IPS DF 6.9 (cell line): Measurements from ENCODE around the gene PLD4.
"Not testable (repeated sequence)": the region's sequence is repeated elsewhere in the genome, so short reads cannot be mapped to it uniquely, and the experiment has no call there.

Experiments
- DNase-seq: peaks from one replicate; pipeline ENCODE4 v3.0.0-alpha.2; 2013; ENCODE audit warnings: low read depth, low spot score
- H3K27ac ChIP-seq: one replicate; pipeline ENCODE4 v1.5.1; 2013; ENCODE audit warnings: low read length, control low read depth
- H3K27me3 ChIP-seq: 2 replicates; pipeline ENCODE4 v1.6.1; 2013; ENCODE audit warnings: mild to moderate bottlenecking, low read length; ENCODE audit not compliant: control insufficient read depth, insufficient read depth
- H3K36me3 ChIP-seq: 2 replicates; pipeline ENCODE4 v1.6.1; 2013; ENCODE audit warnings: low read length; ENCODE audit not compliant: control insufficient read depth, insufficient read depth
- H3K4me1 ChIP-seq: 2 replicates; pipeline ENCODE4 v1.6.1; 2013; ENCODE audit warnings: low read length; ENCODE audit not compliant: control insufficient read depth, insufficient read depth
- H3K4me3 ChIP-seq: 2 replicates; pipeline ENCODE4 v1.5.1; 2013; ENCODE audit warnings: mild to moderate bottlenecking, low read length
- H3K9me3 ChIP-seq: 2 replicates; pipeline ENCODE4 v1.6.1; 2013; ENCODE audit warnings: low read length, inconsistent platforms; ENCODE audit not compliant: control insufficient read depth, insufficient read depth
- WGBS: extraction: QIAGEN DNeasy Blood & Tissue Kit; methylation state at CpG from one replicate; pipeline ENCODE4 v1.1.7; 2013; ENCODE audit warnings: mixed read lengths, missing lambda C conversion rate; ENCODE audit not compliant: insufficient read length, insufficient coverage; 5-methylcytosine and 5-hydroxymethylcytosine counted together

PLD4 gene

GRCh38 chr14:104944436-104945205, 19.9 kb downstream of the PLD4 start:
- not testable (repeated sequence) for H3K27me3 ChIP-seq, H3K4me3 ChIP-seq, H3K4me1 ChIP-seq, H3K36me3 ChIP-seq, DNase-seq, H3K27ac ChIP-seq, H3K9me3 ChIP-seq
- no CpG with 5 or more reads among the region's 29 CpGs for WGBS

- not testable (repeated sequence) for H3K9me3 ChIP-seq, H3K4me1 ChIP-seq, DNase-seq, H3K4me3 ChIP-seq, H3K27ac ChIP-seq, H3K27me3 ChIP-seq, H3K36me3 ChIP-seq
- no CpG with 5 or more reads among the region's 20 CpGs for WGBS
Observed at GRCh38 chr14:104945266-104945665, 20.6 kb downstream of the PLD4 start.

GRCh38 chr14:104945986-104946965, 21.6 kb downstream of the PLD4 start:
- not testable (repeated sequence) for H3K4me3 ChIP-seq, H3K9me3 ChIP-seq, H3K36me3 ChIP-seq, H3K4me1 ChIP-seq, H3K27ac ChIP-seq, H3K27me3 ChIP-seq, DNase-seq
- WGBS = no CpG with 5 or more reads among the region's 43 CpGs

GRCh38 chr14:104947201-104947600, 22.5 kb downstream of the PLD4 start:
- H3K36me3 ChIP-seq, H3K4me1 ChIP-seq, H3K9me3 ChIP-seq, H3K27me3 ChIP-seq, DNase-seq, H3K4me3 ChIP-seq, H3K27ac ChIP-seq: not testable (repeated sequence)
- no CpG with 5 or more reads among the region's 13 CpGs for WGBS

- not testable (repeated sequence) for H3K4me3 ChIP-seq, H3K27me3 ChIP-seq, H3K4me1 ChIP-seq, H3K9me3 ChIP-seq, H3K36me3 ChIP-seq, DNase-seq, H3K27ac ChIP-seq
- no CpG with 5 or more reads among the region's 35 CpGs for WGBS
Observed at GRCh38 chr14:104947881-104948735, 23.4 kb downstream of the PLD4 start.

- no peak overlapping the region for H3K27ac ChIP-seq
- H3K27me3 ChIP-seq = no peaks in the 10 kb centered on the region
- no CpG with 5 or more reads among the region's 11 CpGs for WGBS
- H3K9me3 ChIP-seq = peaks cover 1% of the 10 kb centered on the region; the same call in 1 of the 2 replicates
- no peaks in the 10 kb centered on the region for H3K36me3 ChIP-seq
- no peak overlapping the region for H3K4me3 ChIP-seq
- no peaks in the 10 kb centered on the region for H3K4me1 ChIP-seq
- no peak for DNase-seq
Observed at GRCh38 chr14:104948736-104949031, 24.0 kb downstream of the PLD4 start.

GRCh38 chr14:104949406-104949955, 24.8 kb downstream of the PLD4 start:
- not testable (repeated sequence) for DNase-seq, H3K27ac ChIP-seq, H3K9me3 ChIP-seq, H3K36me3 ChIP-seq, H3K4me3 ChIP-seq, H3K27me3 ChIP-seq, H3K4me1 ChIP-seq
- WGBS = no CpG with 5 or more reads among the region's 24 CpGs

GRCh38 chr14:104950021-104950420, 25.3 kb downstream of the PLD4 start:
- Histone ChIP-seq H3K4me1 (no peaks in the 10 kb centered on the region), H3K27me3 (no peaks in the 10 kb centered on the region), H3K4me3 (no peak overlapping the region), H3K27ac (no peak overlapping the region), H3K36me3 (no peaks in the 10 kb centered on the region), H3K9me3 (peaks cover 1% of the 10 kb centered on the region; the same call in 1 of the 2 replicates)
- no CpG with 5 or more reads among the region's 17 CpGs for WGBS
- DNase-seq = no peak

GRCh38 chr14:104950701-104951100, 26.0 kb downstream of the PLD4 start:
- WGBS = no CpG with 5 or more reads among the region's 15 CpGs
- not testable (repeated sequence) for H3K27me3 ChIP-seq, DNase-seq

More at GRCh38 chr14:104950701-104951100, 26.0 kb downstream of the PLD4 start:
- H3K4me1 ChIP-seq, H3K36me3 ChIP-seq, H3K9me3 ChIP-seq, H3K4me3 ChIP-seq, H3K27ac ChIP-seq: not testable (repeated sequence)
